T47D (cell line): Measurements from ENCODE around the gene DDIAS.

Experiments
- DNase-seq, 2 experiments: peaks; one replicate each; pipeline versions ENCODE4 v3.0.0 to v3.0.0-alpha.2; 2011 to 2012; ENCODE audit warnings: low read depth in 1 of 2, low spot score in 1 of 2
- JUND ChIP-seq: IDR thresholded peaks from 2 replicates; pipeline ENCODE4 v1.6.1; 2012; ENCODE audit warnings: low read depth
- in situ Hi-C: cut with HindIII; loops from 2 replicates; pipeline ENCODE4 v1.10.0; 2016; ENCODE audit warnings: low sequenced_read_pairs, low pct_unique_long_range_greater_than_20kb

DDIAS gene

GRCh38 chr11:82867495-82868082 is 33.9 kb upstream of the DDIAS start:
- in situ Hi-C loops, result no loop called here
- no peak for TF ChIP-seq JUND
- DNase-seq, result peak; percentile 33 to 82

- TF ChIP-seq JUND, result no peak
- no peak for DNase-seq
- in situ Hi-C loops, result no loop called here
These were observed 31.9 kb upstream of the DDIAS start for GRCh38 chr11:82869657-82870056.

GRCh38 chr11:82871646-82872045 is 29.9 kb upstream of the DDIAS start:
- in situ Hi-C loops, result no loop called here
- DNase-seq, result no peak
- no peak for TF ChIP-seq JUND

- no peak for DNase-seq
- in situ Hi-C loops, result no loop called here
These were observed 29.0 kb upstream of the DDIAS start for GRCh38 chr11:82872377-82873150.

GRCh38 chr11:82873919-82874333 is 27.6 kb upstream of the DDIAS start:
- no peak for DNase-seq
- in situ Hi-C loops, result no loop called here
- no peak for TF ChIP-seq JUND

More at GRCh38 chr11:82872377-82873150, 29.0 kb upstream of the DDIAS start:
- no peak for TF ChIP-seq JUND

GRCh38 chr11:82874646-82875523 is 26.7 kb upstream of the DDIAS start:
- DNase-seq, result no peak
- no peak for TF ChIP-seq JUND
- in situ Hi-C loops, result no loop called here

- DNase-seq, result no peak
- in situ Hi-C loops, result no loop called here
- TF ChIP-seq JUND, result no peak
These were observed 17.7 kb upstream of the DDIAS start for GRCh38 chr11:82883853-82884252.

GRCh38 chr11:82889133-82890001 is 12.2 kb upstream of the DDIAS start:
- TF ChIP-seq JUND, result no peak
- DNase-seq, result no peak
- in situ Hi-C loops, result no loop called here

GRCh38 chr11:82890002-82890341 is 11.6 kb upstream of the DDIAS start:
- in situ Hi-C loops, result no loop called here
- DNase-seq, result no peak
- no peak for TF ChIP-seq JUND

- DNase-seq, result no peak
- in situ Hi-C loops, result no loop called here
- no peak for TF ChIP-seq JUND
These were observed 10.6 kb upstream of the DDIAS start for GRCh38 chr11:82890936-82891335.

GRCh38 chr11:82892611-82893169 is 8.8 kb upstream of the DDIAS start:
- no peak for DNase-seq
- in situ Hi-C loops, result no loop called here
- TF ChIP-seq JUND, result no peak
